NCI-H510A treated with DMSO at 0.1 percent for 48 hours (cell line): Measurements from ENCODE around the gene SLC2A13.
A peak's percentile ranks its signal among the peaks of the same experiment; 100 is the strongest.

Experiments
- DNase-seq: peaks from one replicate; lab custom pipeline; 2025; lab: John Stamatoyannopoulos, UW

The SLC2A13 gene

GRCh38 chr12:40105515-40106201, at the start of gene SLC2A13:
Gene SLC2A13 (minus strand): TSS chr12:40106081. CDS start chr12:40105808, 273 bp downstream.
- peak; percentile 20 for DNase-seq

- no peak for DNase-seq
Measured at GRCh38 chr12:40154381-40154780, 48.5 kb upstream of the SLC2A13 start.

GRCh38 chr12:40153432-40153831, 47.6 kb upstream of the SLC2A13 start:
- no peak for DNase-seq

- peak; percentile 8 for DNase-seq
Measured at GRCh38 chr12:40152783-40153383, 47.0 kb upstream of the SLC2A13 start.

- no peak for DNase-seq
Measured at GRCh38 chr12:40149673-40150260, 43.9 kb upstream of the SLC2A13 start.

GRCh38 chr12:40146800-40147797, 41.2 kb upstream of the SLC2A13 start:
- no peak for DNase-seq

- DNase-seq = no peak
Measured at GRCh38 chr12:40145896-40146295, 40.0 kb upstream of the SLC2A13 start.

GRCh38 chr12:40144023-40144422, 38.1 kb upstream of the SLC2A13 start:
- no peak for DNase-seq

- DNase-seq = no peak
Measured at GRCh38 chr12:40142001-40142744, 36.3 kb upstream of the SLC2A13 start.

- DNase-seq = no peak
Measured at GRCh38 chr12:40138526-40138925, 32.6 kb upstream of the SLC2A13 start.

- DNase-seq = no peak
Measured at GRCh38 chr12:40137252-40137651, 31.4 kb upstream of the SLC2A13 start.

- DNase-seq = no peak
Measured at GRCh38 chr12:40127408-40127807, 21.5 kb upstream of the SLC2A13 start.

- DNase-seq = no peak
Measured at GRCh38 chr12:40123496-40123895, 17.6 kb upstream of the SLC2A13 start.

- no peak for DNase-seq
Measured at GRCh38 chr12:40122842-40123241, 17.0 kb upstream of the SLC2A13 start.

- no peak for DNase-seq
Measured at GRCh38 chr12:40117818-40118217, 11.9 kb upstream of the SLC2A13 start.

GRCh38 chr12:40110586-40110985, 4.7 kb upstream of the SLC2A13 start:
- DNase-seq = no peak

GRCh38 chr12:40107803-40108620, 2.1 kb upstream of the SLC2A13 start:
- DNase-seq = no peak

GRCh38 chr12:40107098-40107802, 1.4 kb upstream of the SLC2A13 start:
- peak; percentile 74 for DNase-seq

- no peak for DNase-seq
Measured at GRCh38 chr12:40106655-40107054, 774 bp upstream of the SLC2A13 start.

- no peak for DNase-seq
Measured at GRCh38 chr12:40106202-40106533, 287 bp upstream of the SLC2A13 start.
